WTC11 (cell line): Measurements from ENCODE around the gene FAH. TPM values are rescaled to one million over a fixed set of nuclear protein-coding genes. Genes with fewer than 3 reads are reported as not detected.
A peak's percentile ranks its signal among the peaks of the same experiment; 100 is the strongest.

Experiments used
- ATAC-seq: fragments of 200-7000 bp; cut with Tn5 transposase; 2 replicates; pipeline ENCODE4 v1.10.0; 2021; ENCODE audit warnings: mild to moderate bottlenecking, moderate library complexity
- CTCF ChIA-PET: fragments of 300-600 bp; sonication (Branson Sonifier 250); formaldehyde crosslinking; loops from one replicate; lab custom pipeline; 2021; ENCODE audit warnings: antibody characterized with exemption; lab: Charles Lee
- POLR2A ChIA-PET: fragments of 350-600 bp; sonication (Branson Sonifier 250); formaldehyde crosslinking; loops from one replicate; lab custom pipeline; 2021; ENCODE audit warnings: antibody characterized with exemption; lab: Charles Lee
- DNase-seq: peaks from one replicate; pipeline ENCODE4 v3.0.0; 2021; ENCODE audit warnings: low spot score
- H3K27ac Mint-ChIP-seq: 2 replicates; pipeline ENCODE4 v1.8.0; 2021; ENCODE audit warnings: mixed read lengths
- H3K27me3 Mint-ChIP-seq: 2 replicates; pipeline ENCODE4 v1.8.0; 2021; ENCODE audit warnings: low read depth, mild to moderate bottlenecking, moderate library complexity, mixed read lengths
- H3K36me3 Mint-ChIP-seq: 2 replicates; pipeline ENCODE4 v1.8.0; 2021; ENCODE audit warnings: mixed read lengths
- H3K4me1 Mint-ChIP-seq: 2 replicates; pipeline ENCODE4 v1.8.0; 2022; ENCODE audit warnings: mixed read lengths
- H3K4me3 Mint-ChIP-seq: 2 replicates; pipeline ENCODE4 v1.8.0; 2021; ENCODE audit warnings: mild to moderate bottlenecking, moderate library complexity, mixed read lengths
- H3K9me3 Mint-ChIP-seq: 2 replicates; pipeline ENCODE4 v1.8.0; 2021; ENCODE audit warnings: mixed read lengths
- ESRRA ChIP-seq: sonication (generic); formaldehyde crosslinking; IDR thresholded peaks from 2 replicates; pipeline ENCODE4 v1.8.1; 2022; ENCODE audit warnings: mild to moderate bottlenecking, missing genetic modification reagents, borderline replicate concordance
- GRHL2 ChIP-seq: fragments of 250-450 bp; sonication (Bioruptor Pico); IDR thresholded peaks from 2 replicates; pipeline ENCODE4 v1.8.0; 2022; ENCODE audit warnings: mild to moderate bottlenecking, moderate library complexity; ENCODE audit not compliant: insufficient replicate concordance, severe bottlenecking
- NFATC4 ChIP-seq: fragments of 250-450 bp; sonication (Bioruptor Pico); IDR thresholded peaks from 2 replicates; pipeline ENCODE4 v1.9.0; 2021; ENCODE audit warnings: mild to moderate bottlenecking
- SMAD3 ChIP-seq: sonication (generic); formaldehyde crosslinking; IDR thresholded peaks from 2 replicates; pipeline ENCODE4 v1.8.0; 2022; ENCODE audit warnings: missing genetic modification reagents, mild to moderate bottlenecking, borderline replicate concordance
- SMAD4 ChIP-seq: sonication (generic); formaldehyde crosslinking; IDR thresholded peaks from 2 replicates; pipeline ENCODE4 v1.8.0; 2022; ENCODE audit warnings: mild to moderate bottlenecking, missing genetic modification reagents
- ZNF232 ChIP-seq: sonication (generic); formaldehyde crosslinking; IDR thresholded peaks from 2 replicates; pipeline ENCODE4 v1.8.0; 2022; ENCODE audit warnings: mild to moderate bottlenecking, missing genetic modification reagents
- ZNF671 ChIP-seq: fragments of 250-450 bp; sonication (Bioruptor Pico); IDR thresholded peaks from 2 replicates; pipeline ENCODE4 v1.8.0; 2021; ENCODE audit warnings: mild to moderate bottlenecking
- total RNA-seq: library from RNA; stranded (reverse); gene quantifications from 3 replicates; pipeline ENCODE4 v1.2.3, GENCODE V29; 2021
- TF ChIP-seq, protein P1 (sequence below): fragments of 250-450 bp; sonication (Bioruptor Pico); conservative IDR thresholded peaks from 2 replicates; pipeline ENCODE4 v1.9.0; 2021; ENCODE audit warnings: mild to moderate bottlenecking
- TF ChIP-seq, protein P2 (sequence below): sonication (generic); formaldehyde crosslinking; IDR thresholded peaks from 2 replicates; pipeline ENCODE4 v1.8.0; 2023; ENCODE audit warnings: mild to moderate bottlenecking, missing genetic modification reagents
- TF ChIP-seq, protein P3 (sequence below): fragments of 250-450 bp; sonication (Bioruptor Pico); IDR thresholded peaks from 2 replicates; pipeline ENCODE4 v2.1.2; 2022; ENCODE audit warnings: mild to moderate bottlenecking, moderate library complexity
- TF ChIP-seq, protein P4 (sequence below): sonication (generic); formaldehyde crosslinking; IDR thresholded peaks from 2 replicates; pipeline ENCODE4 v1.8.0; 2022; ENCODE audit warnings: missing genetic modification reagents
- TF ChIP-seq, protein P5 (sequence below): sonication (generic); formaldehyde crosslinking; IDR thresholded peaks from 2 replicates; pipeline ENCODE4 v1.8.0; 2022; ENCODE audit warnings: mild to moderate bottlenecking, missing genetic modification reagents
- TF ChIP-seq, protein P6 (sequence below): sonication (generic); formaldehyde crosslinking; IDR thresholded peaks from 2 replicates; pipeline ENCODE4 v1.8.1; 2022; ENCODE audit warnings: missing genetic modification reagents, borderline replicate concordance
- TF ChIP-seq, protein P7 (sequence below): sonication (generic); formaldehyde crosslinking; IDR thresholded peaks from 2 replicates; pipeline ENCODE4 v1.8.1; 2023; ENCODE audit warnings: mild to moderate bottlenecking, missing genetic modification reagents, moderate library complexity
- TF ChIP-seq, protein P8 (sequence below): sonication (generic); formaldehyde crosslinking; conservative IDR thresholded peaks from 2 replicates; pipeline ENCODE4 v1.8.1; 2023; ENCODE audit warnings: mild to moderate bottlenecking, low read depth, missing genetic modification reagents, moderate library complexity

The FAH gene
- total RNA-seq, 1 experiment from 2014 or later, result 22.8 TPM

DNA sequence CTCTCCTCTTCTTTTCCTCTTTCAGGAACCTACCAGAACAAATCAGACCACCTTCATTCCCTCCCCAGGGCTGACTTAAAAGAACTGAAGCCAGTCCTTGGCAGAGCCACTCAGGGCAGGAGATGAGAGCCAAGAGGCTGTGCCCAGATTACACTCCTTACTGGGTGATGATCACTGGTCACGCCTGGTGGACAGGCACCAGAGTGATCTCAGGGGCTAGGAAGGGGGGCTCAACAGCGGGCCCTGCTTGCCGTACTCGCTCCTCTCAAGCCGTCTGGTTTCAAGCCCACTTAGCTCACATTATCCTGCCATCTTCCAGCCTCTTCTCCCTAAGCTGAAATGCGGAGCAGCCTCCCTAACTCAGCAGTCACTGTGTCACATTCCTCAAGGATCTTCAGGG is 1.7 kb upstream of the FAH start:
- H3K4me1 Mint-ChIP-seq, result peaks cover 30% of the 10 kb centered on the region
- POLR2A ChIA-PET, result interaction anchor here (3.0 kb wide), 1 partner anchor 91 kb away, joined by 17 read pairs; the partner anchor contains the start of gene ZFAND6
- H3K27me3 Mint-ChIP-seq, result peaks cover 10% of the 10 kb centered on the region
- CTCF ChIA-PET, result no interaction called here
- H3K27ac Mint-ChIP-seq, result no peak overlapping the region
- H3K36me3 Mint-ChIP-seq, result no peaks in the 10 kb centered on the region
- ATAC-seq, result no peak
- TF ChIP-seq, protein P1, sequence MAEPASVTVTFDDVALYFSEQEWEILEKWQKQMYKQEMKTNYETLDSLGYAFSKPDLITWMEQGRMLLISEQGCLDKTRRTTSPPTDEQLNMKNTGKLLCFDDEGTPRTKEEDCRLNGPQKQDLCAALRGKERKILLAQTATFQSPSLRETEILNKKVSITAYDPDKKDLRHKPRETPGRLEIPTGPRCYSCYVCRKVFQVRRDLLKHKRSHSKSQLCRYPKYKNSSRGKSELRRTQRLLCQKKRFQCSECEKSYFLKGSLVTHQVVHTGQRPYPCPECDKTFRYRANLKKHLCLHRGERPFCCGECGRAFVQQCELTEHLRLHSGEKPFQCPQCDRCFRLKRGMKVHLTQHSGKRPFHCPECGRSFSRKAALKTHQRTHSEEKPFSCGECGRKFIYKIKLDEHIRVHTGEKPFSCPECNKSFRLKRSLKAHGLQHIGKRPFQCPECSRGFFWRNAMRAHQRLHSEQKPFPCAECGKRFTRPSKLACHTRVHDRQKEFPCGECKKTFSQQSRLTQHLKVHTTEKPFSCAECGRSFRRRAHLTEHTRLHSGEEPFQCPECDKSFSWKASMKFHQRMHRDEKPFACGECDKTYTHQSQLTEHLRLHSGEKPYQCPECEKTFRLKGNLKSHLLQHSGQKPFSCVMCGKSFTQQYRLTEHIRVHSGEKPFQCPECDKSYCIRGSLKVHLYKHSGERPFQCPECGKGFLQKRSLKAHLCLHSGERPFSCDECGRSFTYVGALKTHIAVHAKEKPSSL (CRISPR knock-in tag), result no peak
- no peak for TF ChIP-seq NFATC4 (CRISPR knock-in tag)
- TF ChIP-seq SMAD3, result no peak
- TF ChIP-seq, protein P2, sequence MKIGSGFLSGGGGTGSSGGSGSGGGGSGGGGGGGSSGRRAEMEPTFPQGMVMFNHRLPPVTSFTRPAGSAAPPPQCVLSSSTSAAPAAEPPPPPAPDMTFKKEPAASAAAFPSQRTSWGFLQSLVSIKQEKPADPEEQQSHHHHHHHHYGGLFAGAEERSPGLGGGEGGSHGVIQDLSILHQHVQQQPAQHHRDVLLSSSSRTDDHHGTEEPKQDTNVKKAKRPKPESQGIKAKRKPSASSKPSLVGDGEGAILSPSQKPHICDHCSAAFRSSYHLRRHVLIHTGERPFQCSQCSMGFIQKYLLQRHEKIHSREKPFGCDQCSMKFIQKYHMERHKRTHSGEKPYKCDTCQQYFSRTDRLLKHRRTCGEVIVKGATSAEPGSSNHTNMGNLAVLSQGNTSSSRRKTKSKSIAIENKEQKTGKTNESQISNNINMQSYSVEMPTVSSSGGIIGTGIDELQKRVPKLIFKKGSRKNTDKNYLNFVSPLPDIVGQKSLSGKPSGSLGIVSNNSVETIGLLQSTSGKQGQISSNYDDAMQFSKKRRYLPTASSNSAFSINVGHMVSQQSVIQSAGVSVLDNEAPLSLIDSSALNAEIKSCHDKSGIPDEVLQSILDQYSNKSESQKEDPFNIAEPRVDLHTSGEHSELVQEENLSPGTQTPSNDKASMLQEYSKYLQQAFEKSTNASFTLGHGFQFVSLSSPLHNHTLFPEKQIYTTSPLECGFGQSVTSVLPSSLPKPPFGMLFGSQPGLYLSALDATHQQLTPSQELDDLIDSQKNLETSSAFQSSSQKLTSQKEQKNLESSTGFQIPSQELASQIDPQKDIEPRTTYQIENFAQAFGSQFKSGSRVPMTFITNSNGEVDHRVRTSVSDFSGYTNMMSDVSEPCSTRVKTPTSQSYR (CRISPR knock-in tag), result no peak
- TF ChIP-seq GRHL2 (CRISPR knock-in tag), result no peak
- TF ChIP-seq ESRRA, result no peak
- TF ChIP-seq, protein P3, sequence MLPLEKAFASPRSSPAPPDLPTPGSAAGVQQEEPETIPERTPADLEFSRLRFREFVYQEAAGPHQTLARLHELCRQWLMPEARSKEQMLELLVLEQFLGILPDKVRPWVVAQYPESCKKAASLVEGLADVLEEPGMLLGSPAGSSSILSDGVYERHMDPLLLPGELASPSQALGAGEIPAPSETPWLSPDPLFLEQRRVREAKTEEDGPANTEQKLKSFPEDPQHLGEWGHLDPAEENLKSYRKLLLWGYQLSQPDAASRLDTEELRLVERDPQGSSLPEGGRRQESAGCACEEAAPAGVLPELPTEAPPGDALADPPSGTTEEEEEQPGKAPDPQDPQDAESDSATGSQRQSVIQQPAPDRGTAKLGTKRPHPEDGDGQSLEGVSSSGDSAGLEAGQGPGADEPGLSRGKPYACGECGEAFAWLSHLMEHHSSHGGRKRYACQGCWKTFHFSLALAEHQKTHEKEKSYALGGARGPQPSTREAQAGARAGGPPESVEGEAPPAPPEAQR, result no peak
- TF ChIP-seq, protein P4, sequence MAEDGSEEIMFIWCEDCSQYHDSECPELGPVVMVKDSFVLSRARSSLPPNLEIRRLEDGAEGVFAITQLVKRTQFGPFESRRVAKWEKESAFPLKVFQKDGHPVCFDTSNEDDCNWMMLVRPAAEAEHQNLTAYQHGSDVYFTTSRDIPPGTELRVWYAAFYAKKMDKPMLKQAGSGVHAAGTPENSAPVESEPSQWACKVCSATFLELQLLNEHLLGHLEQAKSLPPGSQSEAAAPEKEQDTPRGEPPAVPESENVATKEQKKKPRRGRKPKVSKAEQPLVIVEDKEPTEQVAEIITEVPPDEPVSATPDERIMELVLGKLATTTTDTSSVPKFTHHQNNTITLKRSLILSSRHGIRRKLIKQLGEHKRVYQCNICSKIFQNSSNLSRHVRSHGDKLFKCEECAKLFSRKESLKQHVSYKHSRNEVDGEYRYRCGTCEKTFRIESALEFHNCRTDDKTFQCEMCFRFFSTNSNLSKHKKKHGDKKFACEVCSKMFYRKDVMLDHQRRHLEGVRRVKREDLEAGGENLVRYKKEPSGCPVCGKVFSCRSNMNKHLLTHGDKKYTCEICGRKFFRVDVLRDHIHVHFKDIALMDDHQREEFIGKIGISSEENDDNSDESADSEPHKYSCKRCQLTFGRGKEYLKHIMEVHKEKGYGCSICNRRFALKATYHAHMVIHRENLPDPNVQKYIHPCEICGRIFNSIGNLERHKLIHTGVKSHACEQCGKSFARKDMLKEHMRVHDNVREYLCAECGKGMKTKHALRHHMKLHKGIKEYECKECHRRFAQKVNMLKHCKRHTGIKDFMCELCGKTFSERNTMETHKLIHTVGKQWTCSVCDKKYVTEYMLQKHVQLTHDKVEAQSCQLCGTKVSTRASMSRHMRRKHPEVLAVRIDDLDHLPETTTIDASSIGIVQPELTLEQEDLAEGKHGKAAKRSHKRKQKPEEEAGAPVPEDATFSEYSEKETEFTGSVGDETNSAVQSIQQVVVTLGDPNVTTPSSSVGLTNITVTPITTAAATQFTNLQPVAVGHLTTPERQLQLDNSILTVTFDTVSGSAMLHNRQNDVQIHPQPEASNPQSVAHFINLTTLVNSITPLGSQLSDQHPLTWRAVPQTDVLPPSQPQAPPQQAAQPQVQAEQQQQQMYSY (CRISPR knock-in tag), result no peak
- no peak for TF ChIP-seq ZNF671 (CRISPR knock-in tag)
- TF ChIP-seq, protein P5, sequence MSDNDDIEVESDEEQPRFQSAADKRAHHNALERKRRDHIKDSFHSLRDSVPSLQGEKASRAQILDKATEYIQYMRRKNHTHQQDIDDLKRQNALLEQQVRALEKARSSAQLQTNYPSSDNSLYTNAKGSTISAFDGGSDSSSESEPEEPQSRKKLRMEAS (CRISPR knock-in tag), result no peak
- H3K9me3 Mint-ChIP-seq, result 0 out of 2 replicates have a peak, but pooled peaks cover 3% of the 10 kb centered on the region
- DNase-seq, result no peak
- no peak overlapping the region for H3K4me3 Mint-ChIP-seq

DNA sequence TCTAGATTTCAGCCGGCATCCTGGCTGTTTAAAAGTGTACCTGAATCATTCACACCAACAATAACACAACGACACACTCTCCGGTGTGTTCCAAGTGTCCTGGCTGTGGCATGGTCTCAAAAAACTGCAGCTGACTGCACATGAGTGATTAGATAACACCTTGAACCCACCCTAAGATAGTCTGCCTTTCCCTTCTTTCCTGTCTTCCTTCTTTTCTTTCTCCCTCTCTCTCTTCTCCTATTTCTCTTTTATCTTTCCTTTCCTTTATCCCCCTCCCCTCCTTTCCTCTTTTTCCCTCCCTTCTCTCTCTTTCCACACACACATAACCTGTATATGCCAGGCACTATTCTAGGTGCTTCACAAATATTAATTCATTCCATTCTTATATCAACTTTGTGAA is 1.2 kb upstream of the FAH start:
- ATAC-seq, result no peak
- Mint-ChIP-seq H3K9me3 (0 out of 2 replicates have a peak, but pooled peaks cover 3% of the 10 kb centered on the region), H3K4me3 (peak overlapping the region; percentile 78), H3K36me3 (no peaks in the 10 kb centered on the region), H3K27me3 (peaks cover 10% of the 10 kb centered on the region), H3K4me1 (peaks cover 30% of the 10 kb centered on the region), H3K27ac (no peak overlapping the region)
- ChIA-PET CTCF (no interaction called here), POLR2A (interaction anchor here (1.4 to 3.0 kb wide), 2 partner anchors 38 to 92 kb away, joined by 3 to 17 read pairs; partner anchors contain the start of gene ZFAND6)
- no peak for DNase-seq
- TF ChIP-seq, protein P6, sequence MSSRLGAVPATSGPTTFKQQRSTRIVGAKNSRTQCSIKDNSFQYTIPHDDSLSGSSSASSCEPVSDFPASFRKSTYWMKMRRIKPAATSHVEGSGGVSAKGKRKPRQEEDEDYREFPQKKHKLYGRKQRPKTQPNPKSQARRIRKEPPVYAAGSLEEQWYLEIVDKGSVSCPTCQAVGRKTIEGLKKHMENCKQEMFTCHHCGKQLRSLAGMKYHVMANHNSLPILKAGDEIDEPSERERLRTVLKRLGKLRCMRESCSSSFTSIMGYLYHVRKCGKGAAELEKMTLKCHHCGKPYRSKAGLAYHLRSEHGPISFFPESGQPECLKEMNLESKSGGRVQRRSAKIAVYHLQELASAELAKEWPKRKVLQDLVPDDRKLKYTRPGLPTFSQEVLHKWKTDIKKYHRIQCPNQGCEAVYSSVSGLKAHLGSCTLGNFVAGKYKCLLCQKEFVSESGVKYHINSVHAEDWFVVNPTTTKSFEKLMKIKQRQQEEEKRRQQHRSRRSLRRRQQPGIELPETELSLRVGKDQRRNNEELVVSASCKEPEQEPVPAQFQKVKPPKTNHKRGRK, result 0 out of 2 replicates have a peak, but pooled peaks have one; percentile 57
- TF ChIP-seq, protein P7, sequence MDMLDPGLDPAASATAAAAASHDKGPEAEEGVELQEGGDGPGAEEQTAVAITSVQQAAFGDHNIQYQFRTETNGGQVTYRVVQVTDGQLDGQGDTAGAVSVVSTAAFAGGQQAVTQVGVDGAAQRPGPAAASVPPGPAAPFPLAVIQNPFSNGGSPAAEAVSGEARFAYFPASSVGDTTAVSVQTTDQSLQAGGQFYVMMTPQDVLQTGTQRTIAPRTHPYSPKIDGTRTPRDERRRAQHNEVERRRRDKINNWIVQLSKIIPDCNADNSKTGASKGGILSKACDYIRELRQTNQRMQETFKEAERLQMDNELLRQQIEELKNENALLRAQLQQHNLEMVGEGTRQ (CRISPR knock-in tag), result no peak
- TF ChIP-seq SMAD4 (CRISPR knock-in tag) (no peak), ZNF232 (no peak)
- TF ChIP-seq, protein P8, sequence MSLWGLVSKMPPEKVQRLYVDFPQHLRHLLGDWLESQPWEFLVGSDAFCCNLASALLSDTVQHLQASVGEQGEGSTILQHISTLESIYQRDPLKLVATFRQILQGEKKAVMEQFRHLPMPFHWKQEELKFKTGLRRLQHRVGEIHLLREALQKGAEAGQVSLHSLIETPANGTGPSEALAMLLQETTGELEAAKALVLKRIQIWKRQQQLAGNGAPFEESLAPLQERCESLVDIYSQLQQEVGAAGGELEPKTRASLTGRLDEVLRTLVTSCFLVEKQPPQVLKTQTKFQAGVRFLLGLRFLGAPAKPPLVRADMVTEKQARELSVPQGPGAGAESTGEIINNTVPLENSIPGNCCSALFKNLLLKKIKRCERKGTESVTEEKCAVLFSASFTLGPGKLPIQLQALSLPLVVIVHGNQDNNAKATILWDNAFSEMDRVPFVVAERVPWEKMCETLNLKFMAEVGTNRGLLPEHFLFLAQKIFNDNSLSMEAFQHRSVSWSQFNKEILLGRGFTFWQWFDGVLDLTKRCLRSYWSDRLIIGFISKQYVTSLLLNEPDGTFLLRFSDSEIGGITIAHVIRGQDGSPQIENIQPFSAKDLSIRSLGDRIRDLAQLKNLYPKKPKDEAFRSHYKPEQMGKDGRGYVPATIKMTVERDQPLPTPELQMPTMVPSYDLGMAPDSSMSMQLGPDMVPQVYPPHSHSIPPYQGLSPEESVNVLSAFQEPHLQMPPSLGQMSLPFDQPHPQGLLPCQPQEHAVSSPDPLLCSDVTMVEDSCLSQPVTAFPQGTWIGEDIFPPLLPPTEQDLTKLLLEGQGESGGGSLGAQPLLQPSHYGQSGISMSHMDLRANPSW, result no peak
